ENCODE results near the gene GPS2.
A peak's percentile ranks its signal among the peaks of the same experiment; 100 is the strongest.

Gene GPS2

GRCh38 chr17:7317161-7317803, 2.1 kb upstream of the GPS2 start:
- no peak for TF ChIP-seq ZNF274 (IDR thresholded peaks at IDR 0.05; ENCODE audit: low read depth, low read length)

GRCh38 chr17:7315570-7316235, 543 bp upstream of the GPS2 start:
- no peak for TF ChIP-seq ZNF274 (IDR thresholded peaks at IDR 0.05; ENCODE audit: low read depth, low read length)
- H3K4me3 ChIP-seq (ENCODE audit: low read length) = peak overlapping the region; percentile 79

More at GRCh38 chr17:7317161-7317803, 2.1 kb upstream of the GPS2 start:
- H3K4me3 ChIP-seq (ENCODE audit: low read length) = no peak overlapping the region

- no peak for TF ChIP-seq ZNF274 (IDR thresholded peaks at IDR 0.05; ENCODE audit: low read depth, low read length)
- peak overlapping the region; percentile 79 for H3K4me3 ChIP-seq (ENCODE audit: low read length)
Measured at GRCh38 chr17:7313890-7314718, 1.1 kb downstream of the GPS2 start.

GRCh38 chr17:7313088-7313889, 1.9 kb downstream of the GPS2 start:
- no peak for TF ChIP-seq ZNF274 (IDR thresholded peaks at IDR 0.05; ENCODE audit: low read depth, low read length)
- H3K4me3 ChIP-seq (ENCODE audit: low read length) = no peak overlapping the region

- TF ChIP-seq ZNF274 (IDR thresholded peaks at IDR 0.05; ENCODE audit: low read depth, low read length) = no peak
- H3K4me3 ChIP-seq (ENCODE audit: low read length) = no peak overlapping the region
Measured at GRCh38 chr17:7312432-7313087, 2.6 kb downstream of the GPS2 start.

- H3K4me3 ChIP-seq (ENCODE audit: low read length) = no peak overlapping the region
- no peak for TF ChIP-seq ZNF274 (IDR thresholded peaks at IDR 0.05; ENCODE audit: low read depth, low read length)
Measured at GRCh38 chr17:7311110-7311705, 4.0 kb downstream of the GPS2 start.

GRCh38 chr17:7309628-7310027, 5.5 kb downstream of the GPS2 start:
- no peak for TF ChIP-seq ZNF274 (IDR thresholded peaks at IDR 0.05; ENCODE audit: low read depth, low read length)
- H3K4me3 ChIP-seq (ENCODE audit: low read length) = peak overlapping the region; percentile 94

GRCh38 chr17:7308625-7309433, 6.3 kb downstream of the GPS2 start:
- no peak for TF ChIP-seq ZNF274 (IDR thresholded peaks at IDR 0.05; ENCODE audit: low read depth, low read length)
- H3K4me3 ChIP-seq (ENCODE audit: low read length) = peak overlapping the region; percentile 94

GRCh38 chr17:7307686-7308624, 7.2 kb downstream of the GPS2 start:
- peak overlapping the region; percentile 94 for H3K4me3 ChIP-seq (ENCODE audit: low read length)
- no peak for TF ChIP-seq ZNF274 (IDR thresholded peaks at IDR 0.05; ENCODE audit: low read depth, low read length)

- TF ChIP-seq ZNF274 (IDR thresholded peaks at IDR 0.05; ENCODE audit: low read depth, low read length) = no peak
- peak within 1 kb of the TSS; percentile 94 for H3K4me3 ChIP-seq (ENCODE audit: low read length)
Measured at GRCh38 chr17:7306911-7307685, 8.1 kb downstream of the GPS2 start, which contains the start of gene EIF5A. Gene EIF5A, plus strand, starts transcription at chr17:7307628. Its CDS starts 2,008 bp downstream, at chr17:7309636.
